ENCODE data around the gene ANXA2R. TPM values are rescaled to one million over a fixed set of nuclear protein-coding genes. Genes with fewer than 3 reads are reported as not detected.

ANXA2R gene
- total RNA-seq, 1 donor from 2014 or later: 0.93 TPM

DNA sequence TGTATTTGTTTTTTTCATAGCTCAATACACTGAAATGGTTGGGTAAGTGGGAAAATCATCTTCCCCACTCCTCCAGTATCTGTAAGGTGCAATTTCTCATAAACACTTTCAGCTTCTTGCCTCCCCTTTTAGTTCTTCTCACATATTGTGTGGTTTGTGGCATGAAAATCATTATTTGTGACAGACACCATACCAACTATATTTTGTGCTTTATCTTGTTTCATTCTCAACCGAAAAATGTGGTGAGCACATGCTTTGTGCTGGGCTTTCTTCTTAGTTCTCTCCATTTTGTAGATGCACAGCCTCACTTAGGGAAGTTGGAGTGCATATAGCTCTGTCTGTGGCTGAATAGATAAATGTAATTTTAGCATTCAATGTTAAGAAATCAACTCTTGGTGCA is 6.4 kb upstream of the ANXA2R start:
- H3K4me1 Mint-ChIP-seq (ENCODE audit: low read depth): peaks cover 2% of the 10 kb centered on the region
- no peak for DNase-seq (ENCODE audit: low spot score, unreplicated experiment)
- H3K9me3 Mint-ChIP-seq (ENCODE audit: low read depth): no peaks in the 10 kb centered on the region
- H3K36me3 Mint-ChIP-seq (ENCODE audit: insufficient read depth): no peaks in the 10 kb centered on the region
- no peak overlapping the region for H3K27ac Mint-ChIP-seq
- no peak overlapping the region for H3K4me3 Mint-ChIP-seq (ENCODE audit: low read depth)
- TF ChIP-seq, protein P1, sequence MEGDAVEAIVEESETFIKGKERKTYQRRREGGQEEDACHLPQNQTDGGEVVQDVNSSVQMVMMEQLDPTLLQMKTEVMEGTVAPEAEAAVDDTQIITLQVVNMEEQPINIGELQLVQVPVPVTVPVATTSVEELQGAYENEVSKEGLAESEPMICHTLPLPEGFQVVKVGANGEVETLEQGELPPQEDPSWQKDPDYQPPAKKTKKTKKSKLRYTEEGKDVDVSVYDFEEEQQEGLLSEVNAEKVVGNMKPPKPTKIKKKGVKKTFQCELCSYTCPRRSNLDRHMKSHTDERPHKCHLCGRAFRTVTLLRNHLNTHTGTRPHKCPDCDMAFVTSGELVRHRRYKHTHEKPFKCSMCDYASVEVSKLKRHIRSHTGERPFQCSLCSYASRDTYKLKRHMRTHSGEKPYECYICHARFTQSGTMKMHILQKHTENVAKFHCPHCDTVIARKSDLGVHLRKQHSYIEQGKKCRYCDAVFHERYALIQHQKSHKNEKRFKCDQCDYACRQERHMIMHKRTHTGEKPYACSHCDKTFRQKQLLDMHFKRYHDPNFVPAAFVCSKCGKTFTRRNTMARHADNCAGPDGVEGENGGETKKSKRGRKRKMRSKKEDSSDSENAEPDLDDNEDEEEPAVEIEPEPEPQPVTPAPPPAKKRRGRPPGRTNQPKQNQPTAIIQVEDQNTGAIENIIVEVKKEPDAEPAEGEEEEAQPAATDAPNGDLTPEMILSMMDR (IDR thresholded peaks at IDR 0.05; ENCODE audit: unreplicated experiment): no peak
- peaks cover 49% of the 10 kb centered on the region for H3K27me3 Mint-ChIP-seq

DNA sequence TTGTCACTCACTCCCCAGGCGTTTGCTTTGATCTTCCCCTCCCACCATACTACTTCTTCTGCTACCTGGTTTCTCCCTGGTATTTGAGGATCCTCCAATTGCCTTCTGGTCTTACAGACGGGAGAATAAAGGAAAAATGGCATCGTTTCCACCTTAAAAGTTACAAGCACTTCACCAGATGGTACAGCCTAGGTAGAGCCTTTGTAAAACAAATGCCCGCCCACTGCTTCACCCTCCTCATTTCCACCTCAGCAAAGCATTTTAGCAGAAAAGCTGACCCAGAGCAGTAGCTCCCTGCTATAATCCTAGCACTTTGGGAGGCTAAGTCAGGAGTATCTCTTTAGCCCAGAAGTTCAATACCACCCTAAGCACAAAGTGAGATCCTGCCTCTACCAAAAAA is 5.1 kb upstream of the ANXA2R start:
- Mint-ChIP-seq H3K27me3 (peaks cover 61% of the 10 kb centered on the region), H3K27ac (no peak overlapping the region), H3K9me3 (ENCODE audit: low read depth) (no peaks in the 10 kb centered on the region), H3K4me1 (ENCODE audit: low read depth) (peaks cover 5% of the 10 kb centered on the region), H3K36me3 (ENCODE audit: insufficient read depth) (no peaks in the 10 kb centered on the region), H3K4me3 (ENCODE audit: low read depth) (no peak overlapping the region)
- no peak for DNase-seq (ENCODE audit: low spot score, unreplicated experiment)
- TF ChIP-seq, protein P1 (IDR thresholded peaks at IDR 0.05; ENCODE audit: unreplicated experiment): no peak

DNA sequence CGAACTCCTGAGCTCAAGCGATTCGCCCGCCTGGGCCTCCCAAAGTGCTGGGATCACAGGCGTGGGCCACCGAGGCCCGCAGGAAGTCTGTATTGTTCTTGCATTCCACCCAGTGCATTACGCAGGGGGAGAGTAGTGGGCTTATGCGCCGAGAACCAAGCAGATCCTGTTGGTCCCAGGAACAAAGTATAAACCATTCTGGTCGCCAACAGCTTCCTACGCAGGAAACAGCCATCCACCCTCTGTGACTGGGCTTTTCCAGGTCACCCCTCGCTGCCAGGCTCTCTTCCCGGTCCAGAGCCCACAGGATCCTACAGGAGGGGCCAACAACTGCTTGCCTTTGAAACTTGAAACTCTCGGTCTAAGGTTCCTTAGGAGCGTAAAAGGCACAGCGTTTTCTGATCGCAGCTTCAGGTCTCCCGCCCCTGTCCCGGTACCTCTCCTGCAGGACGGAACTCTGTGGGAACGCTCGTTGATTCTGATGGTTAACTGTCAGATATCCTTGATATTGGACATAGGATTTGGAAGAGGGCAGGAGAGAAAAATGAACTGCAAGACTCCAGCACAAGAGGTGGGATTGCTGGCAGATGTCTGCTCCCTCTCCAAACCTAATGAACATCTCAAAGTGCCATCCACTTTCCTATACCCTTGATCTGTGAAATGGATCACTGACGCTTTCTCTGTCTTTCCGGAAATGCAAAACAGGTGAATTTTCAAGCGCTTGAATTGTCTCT is 4.2 kb upstream of the ANXA2R start:
- Mint-ChIP-seq H3K36me3 (ENCODE audit: insufficient read depth) (no peaks in the 10 kb centered on the region), H3K4me1 (ENCODE audit: low read depth) (peaks cover 11% of the 10 kb centered on the region), H3K27me3 (peaks cover 70% of the 10 kb centered on the region), H3K9me3 (ENCODE audit: low read depth) (no peaks in the 10 kb centered on the region), H3K4me3 (ENCODE audit: low read depth) (peak overlapping the region; percentile 31), H3K27ac (no peak overlapping the region)
- DNase-seq (ENCODE audit: low spot score, unreplicated experiment): no peak
- TF ChIP-seq, protein P1 (IDR thresholded peaks at IDR 0.05; ENCODE audit: unreplicated experiment): no peak

DNA sequence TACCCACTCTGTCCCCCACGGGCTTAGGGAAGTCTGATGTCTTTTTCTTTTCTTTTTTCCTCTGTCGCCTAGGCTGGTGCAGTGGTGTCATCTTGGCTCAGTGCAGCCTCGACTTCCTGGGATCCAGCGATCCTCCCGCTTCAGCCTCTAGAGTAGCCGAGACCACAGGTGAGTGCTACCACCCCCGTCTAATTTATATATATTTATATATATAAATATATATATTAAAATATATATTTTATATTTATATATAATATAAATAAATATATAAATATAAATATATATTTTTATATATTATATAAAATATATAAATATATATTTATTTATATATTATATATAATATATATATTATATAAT is 3.3 kb upstream of the ANXA2R start:
- Mint-ChIP-seq H3K36me3 (ENCODE audit: insufficient read depth) (no peaks in the 10 kb centered on the region), H3K27me3 (peaks cover 78% of the 10 kb centered on the region), H3K9me3 (ENCODE audit: low read depth) (no peaks in the 10 kb centered on the region), H3K27ac (peak overlapping the region; percentile 12), H3K4me1 (ENCODE audit: low read depth) (peaks cover 11% of the 10 kb centered on the region), H3K4me3 (ENCODE audit: low read depth) (peak overlapping the region; percentile 74)
- TF ChIP-seq, protein P1 (IDR thresholded peaks at IDR 0.05; ENCODE audit: unreplicated experiment): no peak
- DNase-seq (ENCODE audit: low spot score, unreplicated experiment): no peak

DNA sequence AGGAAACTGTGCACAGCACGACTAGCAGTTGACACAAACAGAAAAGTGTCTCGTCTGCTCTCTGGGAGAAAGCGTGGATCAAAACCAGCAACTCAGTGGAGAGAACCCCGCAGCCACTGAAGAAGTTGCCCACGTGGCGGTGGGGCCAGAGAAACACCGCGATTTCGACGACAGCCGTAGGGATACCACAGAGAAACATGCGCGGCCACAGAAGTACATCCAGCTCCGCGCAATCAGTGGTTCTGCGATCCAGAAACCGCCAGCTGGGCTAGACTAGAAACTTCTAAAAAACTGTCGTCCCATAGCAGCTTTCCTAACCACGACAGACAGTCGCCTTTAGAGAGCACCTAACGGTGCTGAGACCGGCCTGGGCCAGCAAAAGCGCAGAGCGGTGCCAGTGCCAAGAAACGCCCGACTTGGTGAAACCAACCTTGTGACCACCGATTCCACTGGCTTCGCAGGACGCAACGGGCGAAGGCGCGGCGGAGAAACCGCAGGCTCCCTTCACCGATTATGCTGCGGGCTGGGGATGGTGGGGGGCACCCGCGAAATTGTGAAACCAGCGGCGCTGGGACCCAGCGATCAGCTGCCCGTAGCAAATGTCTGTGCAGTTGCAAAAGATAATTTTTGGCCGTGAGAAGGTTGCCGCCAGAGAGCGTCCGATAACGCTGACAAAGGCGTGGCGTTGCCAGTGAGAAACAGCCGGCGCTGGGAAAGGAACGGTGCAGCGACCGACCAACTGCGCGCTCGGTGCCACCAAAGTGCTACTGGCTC is 2.7 kb upstream of the ANXA2R start:
- Mint-ChIP-seq H3K27ac (peak overlapping the region; percentile 71), H3K36me3 (ENCODE audit: insufficient read depth) (no peaks in the 10 kb centered on the region), H3K4me3 (ENCODE audit: low read depth) (peak overlapping the region; percentile 74), H3K27me3 (peaks cover 82% of the 10 kb centered on the region), H3K4me1 (ENCODE audit: low read depth) (peaks cover 11% of the 10 kb centered on the region), H3K9me3 (ENCODE audit: low read depth) (no peaks in the 10 kb centered on the region)
- no peak for DNase-seq (ENCODE audit: low spot score, unreplicated experiment)
- TF ChIP-seq, protein P1 (IDR thresholded peaks at IDR 0.05; ENCODE audit: unreplicated experiment): no peak

All from progenitor cell of endocrine pancreas (in vitro differentiated cells).